Coronary artery (tissue), 2 donors: ENCODE measurements around the gene AQP2.

ENCODE experiments used
- DNase-seq: peaks from one replicate; pipeline ENCODE4 v3.0.0-alpha.2; 2017; ENCODE audit warnings: low spot score
- H3K27ac ChIP-seq, 2 donors: fragments of 200-600 bp; sonication (generic); one replicate each; pipeline ENCODE4 v1.5.1; 2016 to 2019
- H3K4me3 ChIP-seq: fragments of 200-600 bp; sonication (generic); 2 replicates; pipeline ENCODE4 v1.5.1; 2016; ENCODE audit warnings: mild to moderate bottlenecking, moderate library complexity
- TF ChIP-seq, protein P1 (sequence below): fragments of 200-600 bp; sonication (generic); IDR thresholded peaks from one replicate; pipeline ENCODE4 v1.5.1; 2019; ENCODE audit warnings: antibody characterized with exemption

The AQP2 gene

DNA sequence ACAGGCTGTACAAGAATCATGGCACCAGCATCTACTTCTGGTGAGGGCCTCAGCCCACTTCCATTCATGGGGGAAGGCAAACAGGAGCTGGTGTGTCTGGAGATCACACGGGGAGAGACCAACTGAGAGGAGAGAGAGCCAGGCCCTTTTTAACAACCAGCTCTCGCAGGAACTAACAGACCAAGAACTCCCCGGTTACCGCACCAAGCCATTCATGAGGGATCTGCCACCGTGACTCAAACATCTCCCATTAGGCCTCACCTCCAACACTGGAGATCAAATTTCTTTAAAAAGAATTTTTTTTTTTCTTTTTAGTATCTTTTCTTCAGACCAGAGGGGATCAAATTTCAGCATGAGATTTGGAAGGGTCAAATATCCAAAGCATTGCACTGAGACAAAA, 16.7 kb upstream of the AQP2 start:
- TF ChIP-seq, protein P1, sequence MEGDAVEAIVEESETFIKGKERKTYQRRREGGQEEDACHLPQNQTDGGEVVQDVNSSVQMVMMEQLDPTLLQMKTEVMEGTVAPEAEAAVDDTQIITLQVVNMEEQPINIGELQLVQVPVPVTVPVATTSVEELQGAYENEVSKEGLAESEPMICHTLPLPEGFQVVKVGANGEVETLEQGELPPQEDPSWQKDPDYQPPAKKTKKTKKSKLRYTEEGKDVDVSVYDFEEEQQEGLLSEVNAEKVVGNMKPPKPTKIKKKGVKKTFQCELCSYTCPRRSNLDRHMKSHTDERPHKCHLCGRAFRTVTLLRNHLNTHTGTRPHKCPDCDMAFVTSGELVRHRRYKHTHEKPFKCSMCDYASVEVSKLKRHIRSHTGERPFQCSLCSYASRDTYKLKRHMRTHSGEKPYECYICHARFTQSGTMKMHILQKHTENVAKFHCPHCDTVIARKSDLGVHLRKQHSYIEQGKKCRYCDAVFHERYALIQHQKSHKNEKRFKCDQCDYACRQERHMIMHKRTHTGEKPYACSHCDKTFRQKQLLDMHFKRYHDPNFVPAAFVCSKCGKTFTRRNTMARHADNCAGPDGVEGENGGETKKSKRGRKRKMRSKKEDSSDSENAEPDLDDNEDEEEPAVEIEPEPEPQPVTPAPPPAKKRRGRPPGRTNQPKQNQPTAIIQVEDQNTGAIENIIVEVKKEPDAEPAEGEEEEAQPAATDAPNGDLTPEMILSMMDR, result no peak
- Histone ChIP-seq H3K4me3 (no peak overlapping the region), H3K27ac (no peak overlapping the region)
- peak; percentile 61 for DNase-seq

DNA sequence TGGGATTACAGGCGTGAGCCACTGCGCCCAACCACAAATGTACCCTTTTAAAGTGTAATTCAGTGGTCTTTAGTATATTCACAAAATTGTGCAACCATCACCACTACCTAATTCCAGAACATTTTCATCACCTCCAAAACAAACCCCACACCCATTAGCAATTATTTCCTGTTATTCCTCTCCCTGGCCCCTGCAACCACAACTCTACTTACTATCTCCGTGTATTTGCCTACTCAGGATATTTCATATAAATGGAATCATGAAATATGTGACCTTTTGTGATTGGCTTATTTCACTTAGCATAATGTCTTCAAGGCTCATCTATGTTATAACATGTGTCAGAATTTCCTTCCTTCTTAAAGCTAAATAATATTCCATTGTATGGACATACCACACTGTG, 16.0 kb upstream of the AQP2 start:
- TF ChIP-seq, protein P1, result no peak
- Histone ChIP-seq H3K27ac (no peak overlapping the region), H3K4me3 (no peak overlapping the region)
- no peak for DNase-seq

DNA sequence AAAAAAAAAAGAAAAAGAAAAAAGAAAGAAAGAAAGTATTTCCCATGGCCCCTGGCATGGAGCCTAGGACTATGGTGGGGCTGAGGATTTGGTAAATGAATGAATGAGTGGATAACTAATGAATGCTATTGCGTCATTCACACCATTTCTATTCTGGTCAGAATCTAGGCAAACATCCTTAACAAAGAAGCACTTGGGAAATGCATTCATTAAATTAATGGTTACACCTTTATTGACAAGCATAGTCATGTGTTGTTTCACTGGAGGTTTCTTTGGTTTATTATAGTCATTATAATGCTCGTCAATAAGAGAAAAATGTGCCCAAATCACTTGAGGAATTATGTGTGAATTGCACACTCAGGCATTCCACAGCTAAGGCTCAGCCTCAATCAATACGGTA, 13.6 kb upstream of the AQP2 start:
- no peak overlapping the region for H3K27ac ChIP-seq
- TF ChIP-seq, protein P1, result no peak
- DNase-seq, result no peak
- no peak overlapping the region for H3K4me3 ChIP-seq

DNA sequence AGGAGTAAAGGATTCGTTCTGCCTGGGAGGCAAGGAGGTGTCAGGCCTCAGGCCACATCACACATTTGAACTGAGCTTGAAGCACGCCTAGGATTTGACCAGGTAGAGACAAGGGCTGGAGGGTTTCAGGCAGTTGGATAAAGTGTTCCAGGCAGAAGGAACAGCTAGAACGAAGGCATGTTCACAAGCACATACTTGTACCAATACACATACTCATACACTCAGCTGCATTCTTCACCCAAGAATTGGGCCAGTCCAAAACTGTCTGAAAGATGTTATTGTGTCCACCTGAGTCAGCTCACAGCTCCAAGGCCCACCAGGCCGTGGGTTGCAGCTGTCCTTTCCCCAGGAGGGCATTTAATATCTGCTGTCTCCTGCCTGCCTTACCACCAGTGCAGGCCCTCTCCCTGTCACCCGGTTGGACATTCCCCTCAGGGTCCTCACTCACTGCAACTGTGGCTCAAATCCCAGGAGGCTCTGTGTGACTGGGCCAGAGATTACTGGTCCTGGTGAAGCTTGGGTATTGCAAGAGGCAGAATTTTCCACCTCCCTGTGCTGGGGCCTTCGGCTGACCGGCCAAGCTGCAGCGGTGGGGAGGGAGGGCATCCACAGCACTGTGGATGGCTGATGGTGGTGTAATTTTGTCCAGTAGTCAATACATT, 12.8 kb upstream of the AQP2 start:
- no peak overlapping the region for H3K27ac ChIP-seq
- TF ChIP-seq, protein P1, result no peak
- no peak overlapping the region for H3K4me3 ChIP-seq
- peak; percentile 53 for DNase-seq

DNA sequence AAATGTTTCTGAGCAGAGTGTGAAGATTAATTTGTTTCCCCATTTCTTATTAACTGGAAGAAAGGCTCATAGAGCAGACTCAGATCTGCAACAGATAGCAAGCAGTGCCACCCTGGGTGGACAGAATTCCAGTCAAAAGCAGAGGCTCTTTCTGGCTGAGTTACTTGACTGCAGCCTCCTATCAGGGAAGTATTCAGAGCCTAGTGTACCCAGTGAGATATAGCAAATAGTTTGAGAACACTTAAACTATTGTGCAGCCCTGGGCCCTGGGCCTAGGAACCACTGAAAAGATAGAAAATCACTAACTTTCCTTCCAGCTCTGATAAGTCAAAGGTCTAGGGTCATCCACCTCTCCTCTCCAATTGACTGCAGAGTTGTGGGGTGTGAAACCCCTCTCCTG, 11.2 kb upstream of the AQP2 start:
- TF ChIP-seq, protein P1, result no peak
- Histone ChIP-seq H3K4me3 (no peak overlapping the region), H3K27ac (peak overlapping the region in 1 of 2 donors; percentile 38)
- peak; percentile 40 for DNase-seq

DNA sequence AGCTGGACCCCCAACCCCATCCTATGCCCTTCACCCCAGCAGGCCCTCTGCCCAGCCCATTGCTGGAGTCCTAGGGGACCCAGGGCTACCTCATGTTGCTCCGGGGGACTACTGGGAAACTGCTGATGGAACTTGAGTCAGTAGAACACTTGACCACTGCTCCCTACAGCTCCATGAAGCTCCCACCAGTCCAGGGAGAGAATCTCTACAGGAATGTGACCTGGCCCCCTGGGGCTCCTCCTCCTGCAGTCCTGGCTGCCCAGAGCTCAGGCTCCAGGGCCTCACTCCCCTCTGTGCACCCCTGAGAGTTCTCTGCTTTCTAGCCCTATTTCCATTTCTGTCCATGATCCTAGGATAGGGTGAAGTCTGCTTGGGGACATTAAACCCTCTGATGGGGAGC, 10.8 kb upstream of the AQP2 start:
- peak; percentile 46 for DNase-seq
- H3K4me3 ChIP-seq, result no peak overlapping the region
- TF ChIP-seq, protein P1, result no peak
- H3K27ac ChIP-seq, result peak overlapping the region in 1 of 2 donors; percentile 38
